Panc1 (cell line): Measurements from ENCODE around the gene MS4A6A.

ENCODE experiments used
- POLR2AphosphoS5 ChIP-seq: IDR thresholded peaks from 2 replicates; pipeline ENCODE4 v1.6.1; 2012; ENCODE audit warnings: mild to moderate bottlenecking, low read depth, low read length, moderate library complexity
- SIN3A ChIP-seq: IDR thresholded peaks from 2 replicates; pipeline ENCODE4 v1.6.1; 2012; ENCODE audit warnings: low read depth, mild to moderate bottlenecking, low read length, moderate library complexity, borderline replicate concordance; ENCODE audit not compliant: insufficient read depth
- TF ChIP-seq, protein P1 (sequence below): fragments of 450-650 bp; IDR thresholded peaks from 2 replicates; pipeline ENCODE4 v1.5.1; 2017; ENCODE audit warnings: mild to moderate bottlenecking

DNA sequence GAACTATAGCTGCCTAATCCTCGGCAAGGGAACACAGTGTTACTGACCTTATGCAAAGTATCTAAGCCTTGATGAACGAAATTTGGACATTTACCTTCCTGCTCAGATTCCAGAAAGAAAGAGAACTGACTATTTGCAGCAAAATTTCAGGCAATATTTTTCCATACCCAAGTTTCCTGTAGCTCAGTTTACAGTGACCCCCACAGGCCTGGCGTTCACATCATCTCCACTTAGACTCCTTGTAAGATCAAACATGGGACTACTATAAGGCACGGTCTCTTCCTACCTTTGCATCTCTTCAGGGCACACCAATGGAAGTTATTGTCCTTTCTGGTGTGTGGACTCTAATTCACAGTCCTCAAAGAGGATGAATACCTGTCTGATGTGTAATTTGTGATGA, 21.1 kb downstream of the MS4A6A start:
- TF ChIP-seq, protein P1, sequence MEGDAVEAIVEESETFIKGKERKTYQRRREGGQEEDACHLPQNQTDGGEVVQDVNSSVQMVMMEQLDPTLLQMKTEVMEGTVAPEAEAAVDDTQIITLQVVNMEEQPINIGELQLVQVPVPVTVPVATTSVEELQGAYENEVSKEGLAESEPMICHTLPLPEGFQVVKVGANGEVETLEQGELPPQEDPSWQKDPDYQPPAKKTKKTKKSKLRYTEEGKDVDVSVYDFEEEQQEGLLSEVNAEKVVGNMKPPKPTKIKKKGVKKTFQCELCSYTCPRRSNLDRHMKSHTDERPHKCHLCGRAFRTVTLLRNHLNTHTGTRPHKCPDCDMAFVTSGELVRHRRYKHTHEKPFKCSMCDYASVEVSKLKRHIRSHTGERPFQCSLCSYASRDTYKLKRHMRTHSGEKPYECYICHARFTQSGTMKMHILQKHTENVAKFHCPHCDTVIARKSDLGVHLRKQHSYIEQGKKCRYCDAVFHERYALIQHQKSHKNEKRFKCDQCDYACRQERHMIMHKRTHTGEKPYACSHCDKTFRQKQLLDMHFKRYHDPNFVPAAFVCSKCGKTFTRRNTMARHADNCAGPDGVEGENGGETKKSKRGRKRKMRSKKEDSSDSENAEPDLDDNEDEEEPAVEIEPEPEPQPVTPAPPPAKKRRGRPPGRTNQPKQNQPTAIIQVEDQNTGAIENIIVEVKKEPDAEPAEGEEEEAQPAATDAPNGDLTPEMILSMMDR = no peak
- TF ChIP-seq POLR2AphosphoS5 (no peak), SIN3A (no peak)
